ENCODE results near the gene ZSCAN22. TPM values are rescaled to one million over a fixed set of nuclear protein-coding genes. Genes with fewer than 3 reads are reported as not detected.

Gene ZSCAN22
- polyA plus RNA-seq, 4 donors = 3.4 to 3.8 (median 3.5) TPM

Other genes starting within 250 kb of the ZSCAN22 start
- gene ZSCAN18, start 228.8 kb upstream of the ZSCAN22 start, polyA plus RNA-seq (ENCODE audit: insufficient read length in 4 of 4) = 100 to 1,000 TPM in 1 of 4 donors, 10 to 100 TPM in 3; 85.2 to 114 (median 86.2) TPM
- 10 to 100 TPM; 18.8 to 26.1 (median 24.1) TPM for gene ZNF329, start 176.2 kb upstream of the ZSCAN22 start, polyA plus RNA-seq (ENCODE audit: insufficient read length in 4 of 4)
- gene ZNF274, start 143.9 kb upstream of the ZSCAN22 start, polyA plus RNA-seq (ENCODE audit: insufficient read length in 4 of 4) = 10 to 100 TPM; 18.1 to 22.7 (median 19.1) TPM
- 10 to 100 TPM; 29.7 to 37.0 (median 33.2) TPM for gene ZNF544, start 98.1 kb upstream of the ZSCAN22 start, polyA plus RNA-seq (ENCODE audit: insufficient read length in 4 of 4)
- 1 to 10 TPM; 6.4 to 7.5 (median 7.0) TPM for gene ZNF8, start 48.0 kb upstream of the ZSCAN22 start, polyA plus RNA-seq (ENCODE audit: insufficient read length in 4 of 4)
- gene ERVK3-1, start 21.6 kb upstream of the ZSCAN22 start, polyA plus RNA-seq (ENCODE audit: insufficient read length in 4 of 4) = 10 to 100 TPM; 46.2 to 51.0 (median 49.4) TPM
- gene A1BG, start 26.5 kb downstream of the ZSCAN22 start, polyA plus RNA-seq (ENCODE audit: insufficient read length in 4 of 4) = 1 to 10 TPM in 1 of 4 donors, under 1 TPM in 3; 0.39 to 2.7 (median 0.93) TPM
- gene ZNF497, start 35.8 kb downstream of the ZSCAN22 start, polyA plus RNA-seq (ENCODE audit: insufficient read length in 4 of 4) = 1 to 10 TPM; 3.3 to 5.7 (median 3.9) TPM
- gene ZNF837, start 54.0 kb downstream of the ZSCAN22 start, polyA plus RNA-seq (ENCODE audit: insufficient read length in 4 of 4) = 1 to 10 TPM; 2.1 to 5.3 (median 2.8) TPM
- 1,000 to 10,000 TPM in 1 of 4 donors, 100 to 1,000 TPM in 3; 816 to 1,178 (median 906) TPM for gene RPS5, start 60.3 kb downstream of the ZSCAN22 start, polyA plus RNA-seq (ENCODE audit: insufficient read length in 4 of 4)
- under 1 TPM in 1 of 4 donors, not detected in 3; 0.10 TPM for gene RNF225, start 68.7 kb downstream of the ZSCAN22 start, polyA plus RNA-seq (ENCODE audit: insufficient read length in 4 of 4)
- 10 to 100 TPM; 12.3 to 14.6 (median 13.6) TPM for gene ZNF584, start 81.7 kb downstream of the ZSCAN22 start, polyA plus RNA-seq (ENCODE audit: insufficient read length in 4 of 4)
- 10 to 100 TPM; 11.9 to 16.2 (median 15.2) TPM for gene ZNF132, start 113.2 kb downstream of the ZSCAN22 start, polyA plus RNA-seq (ENCODE audit: insufficient read length in 4 of 4)
- gene ZNF324B, start 124.6 kb downstream of the ZSCAN22 start, polyA plus RNA-seq (ENCODE audit: insufficient read length in 4 of 4) = 1 to 10 TPM; 4.7 to 6.2 (median 5.3) TPM
- 10 to 100 TPM in 2 of 4 donors, 1 to 10 TPM in 2; 8.6 to 11.4 (median 9.8) TPM for gene ZNF324, start 140.1 kb downstream of the ZSCAN22 start, polyA plus RNA-seq (ENCODE audit: insufficient read length in 4 of 4)
- 10 to 100 TPM; 14.4 to 19.0 (median 15.5) TPM for gene ZNF446, start 149.4 kb downstream of the ZSCAN22 start, polyA plus RNA-seq (ENCODE audit: insufficient read length in 4 of 4)
- 10 to 100 TPM in 2 of 4 donors, 1 to 10 TPM in 2; 8.6 to 12.3 (median 10.2) TPM for gene SLC27A5, start 185.0 kb downstream of the ZSCAN22 start, polyA plus RNA-seq (ENCODE audit: insufficient read length in 4 of 4)
- gene ZBTB45, start 192.8 kb downstream of the ZSCAN22 start, polyA plus RNA-seq (ENCODE audit: insufficient read length in 4 of 4) = 10 to 100 TPM in 3 of 4 donors, 1 to 10 TPM in 1; 9.4 to 16.7 (median 11.4) TPM
- 100 to 1,000 TPM; 677 to 796 (median 712) TPM for gene TRIM28, start 217.1 kb downstream of the ZSCAN22 start, polyA plus RNA-seq (ENCODE audit: insufficient read length in 4 of 4)
- gene CHMP2A, start 228.1 kb downstream of the ZSCAN22 start, polyA plus RNA-seq (ENCODE audit: insufficient read length in 4 of 4) = 100 to 1,000 TPM; 113 to 135 (median 118) TPM
- 100 to 1,000 TPM in 2 of 4 donors, 10 to 100 TPM in 2; 86.2 to 101 (median 94.1) TPM for gene UBE2M, start 231.6 kb downstream of the ZSCAN22 start, polyA plus RNA-seq (ENCODE audit: insufficient read length in 4 of 4)
- 10 to 100 TPM; 28.3 to 37.3 (median 32.0) TPM for gene MZF1, start 246.3 kb downstream of the ZSCAN22 start, polyA plus RNA-seq (ENCODE audit: insufficient read length in 4 of 4)